ENCODE measurements around the gene CDKN1C.

The CDKN1C gene

DNA sequence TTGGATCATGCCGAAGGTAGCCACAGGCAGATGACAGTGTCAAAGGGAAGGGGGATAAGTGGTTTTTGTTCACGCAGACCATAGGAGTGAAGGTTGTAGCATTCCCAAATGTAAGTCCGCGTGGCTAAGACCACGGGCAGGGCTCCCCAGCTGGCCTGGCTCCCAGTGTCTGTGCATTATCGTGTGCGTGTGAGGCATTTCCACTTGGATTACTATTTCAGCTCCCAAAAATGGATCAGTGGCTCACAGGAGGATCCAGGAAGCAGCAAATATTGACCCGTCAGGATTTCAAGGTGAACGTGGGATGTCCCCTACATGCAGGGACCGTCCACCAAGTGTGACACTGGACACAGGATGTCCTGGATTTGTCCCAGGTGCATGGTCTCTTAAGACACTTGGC is 10.6 kb downstream of the CDKN1C start:
- TF ChIP-seq CTCF (IDR thresholded peaks at IDR 0.05; ENCODE audit: low read depth, low read length, missing control alignments) = no peak
- DNase-seq (ENCODE audit: low read depth) = no peak
- H3K4me3 ChIP-seq (ENCODE audit: low read depth, low read length) = no peak overlapping the region

GRCh38 chr11:2870969-2871680 is 14.4 kb downstream of the CDKN1C start:
- DNase-seq (ENCODE audit: low read depth) = no peak
- no peak for TF ChIP-seq CTCF (IDR thresholded peaks at IDR 0.05; ENCODE audit: low read depth, low read length, missing control alignments)
- no peak overlapping the region for H3K4me3 ChIP-seq (ENCODE audit: low read depth, low read length)

- TF ChIP-seq CTCF (IDR thresholded peaks at IDR 0.05; ENCODE audit: low read depth, low read length, missing control alignments) = no peak
- no peak overlapping the region for H3K4me3 ChIP-seq (ENCODE audit: low read depth, low read length)
- no peak for DNase-seq (ENCODE audit: low read depth)
These were observed 15.1 kb downstream of the CDKN1C start for GRCh38 chr11:2870460-2870859.

DNA sequence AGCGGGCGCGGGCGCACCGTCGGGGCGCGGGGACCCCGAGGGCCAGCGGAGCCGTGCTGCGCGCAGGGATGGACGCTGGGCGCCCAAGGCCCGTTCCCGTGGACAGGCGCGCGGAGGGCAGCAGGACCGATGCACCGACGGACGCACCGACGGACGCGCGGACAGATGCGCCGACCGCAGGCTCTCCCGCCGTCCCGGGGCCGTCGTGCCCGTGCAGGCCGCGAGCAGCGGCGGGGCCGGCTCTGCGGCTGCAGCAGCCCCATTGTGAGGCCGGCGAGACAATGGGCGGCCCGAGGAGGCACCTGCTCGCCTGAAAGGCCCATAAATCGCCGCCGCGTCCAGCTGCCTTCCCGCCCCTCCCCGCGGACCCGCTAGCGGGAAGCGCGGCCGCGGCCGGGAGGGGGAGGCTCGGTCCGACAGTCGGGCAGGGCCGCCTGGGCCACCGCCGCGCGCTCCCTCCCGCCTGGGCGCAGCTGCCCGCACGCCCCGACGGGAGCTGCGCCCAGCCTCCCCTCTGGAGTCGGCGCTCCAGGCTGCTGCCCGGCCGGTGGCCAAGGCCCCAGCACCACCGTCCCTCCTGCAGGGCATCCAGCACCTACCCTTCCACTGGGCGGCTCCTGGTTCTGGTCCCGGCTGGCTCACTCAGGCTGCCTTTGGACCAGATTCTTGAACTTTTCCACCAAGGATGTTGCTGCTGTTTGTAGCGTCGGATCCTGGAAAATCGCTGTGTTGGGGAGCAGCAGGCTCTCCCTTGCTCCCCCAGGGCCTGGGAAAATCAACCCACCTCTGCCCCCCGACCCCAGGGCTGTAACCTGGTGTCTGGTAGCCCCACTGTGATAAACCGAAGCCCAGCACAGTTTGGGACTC is 15.8 kb downstream of the CDKN1C start:
- TF ChIP-seq CTCF (IDR thresholded peaks at IDR 0.05; ENCODE audit: low read depth, low read length, missing control alignments) = no peak
- no peak for DNase-seq (ENCODE audit: low read depth)
- no peak overlapping the region for H3K4me3 ChIP-seq (ENCODE audit: low read depth, low read length)

GRCh38 chr11:2869134-2869526 is 16.4 kb downstream of the CDKN1C start:
- H3K4me3 ChIP-seq (ENCODE audit: low read depth, low read length) = no peak overlapping the region

DNA sequence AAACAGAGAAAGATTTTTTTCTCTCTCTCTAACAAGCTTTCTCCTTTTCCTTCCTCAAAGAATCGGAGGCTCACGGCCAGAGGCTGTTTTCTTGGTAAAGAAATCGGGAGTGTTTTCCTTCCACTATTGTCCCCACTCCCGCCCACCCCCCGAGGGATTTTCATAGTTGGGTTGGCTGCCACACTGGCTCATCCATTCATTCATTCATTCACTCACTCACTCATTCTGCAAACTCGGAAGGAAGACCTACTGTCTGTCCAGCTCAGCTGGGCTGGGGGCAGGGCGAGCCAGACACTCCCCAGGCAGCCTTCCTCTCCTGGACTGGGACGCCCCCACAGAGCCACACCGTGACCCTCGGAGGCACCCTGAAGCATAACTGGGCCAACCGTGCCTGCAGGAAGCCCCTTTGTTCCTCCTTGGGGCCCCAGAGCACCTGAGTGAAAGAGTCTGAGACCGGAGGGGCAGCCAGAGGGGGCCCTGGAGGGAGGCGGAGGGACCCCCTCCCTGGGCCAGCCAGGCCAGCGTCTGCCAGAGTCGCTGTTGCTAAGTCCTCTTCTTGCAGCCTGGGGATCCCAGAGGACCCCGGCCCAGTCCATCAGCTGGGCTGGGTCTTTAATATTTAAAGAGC is 17.0 kb downstream of the CDKN1C start:
- H3K4me3 ChIP-seq (ENCODE audit: low read depth, low read length) = peak overlapping the region; percentile 30; the same call in 1 of the 2 replicates
- no peak for TF ChIP-seq CTCF (IDR thresholded peaks at IDR 0.05; ENCODE audit: low read depth, low read length, missing control alignments)
- DNase-seq (ENCODE audit: low read depth) = no peak

More at GRCh38 chr11:2869134-2869526, 16.4 kb downstream of the CDKN1C start:
- no peak for TF ChIP-seq CTCF (IDR thresholded peaks at IDR 0.05; ENCODE audit: low read depth, low read length, missing control alignments)
- no peak for DNase-seq (ENCODE audit: low read depth)
